Activated naive CD4-positive, alpha-beta T cell treated with anti-CD3 and anti-CD28 coated beads, Interleukin-2, amount 50 U/mL, for 16 hours (primary cell): ENCODE measurements around the gene PPP2R5B.

Experiments used
- DNase-seq: peaks from one replicate; pipeline ENCODE4 v3.0.0-alpha.2; 2020

The PPP2R5B gene

GRCh38 chr11:64923944-64924909, at the start of gene PPP2R5B:
TSS of gene PPP2R5B (plus strand) at chr11:64924689. CDS start at chr11:64925735, 1,046 bp downstream.
- peak; percentile 92 for DNase-seq

- no peak for DNase-seq
Measured at GRCh38 chr11:64875369-64876228, 48.9 kb upstream of the PPP2R5B start.

- no peak for DNase-seq
Measured at GRCh38 chr11:64876229-64876750, 48.2 kb upstream of the PPP2R5B start.

- no peak for DNase-seq
Measured at GRCh38 chr11:64876835-64877341, 47.6 kb upstream of the PPP2R5B start.

- DNase-seq, result no peak
Measured at GRCh38 chr11:64877390-64878222, 46.9 kb upstream of the PPP2R5B start.

GRCh38 chr11:64878223-64878493, 46.3 kb upstream of the PPP2R5B start:
- DNase-seq, result no peak

- peak; percentile 99 for DNase-seq
Measured at GRCh38 chr11:64878494-64879243, 45.8 kb upstream of the PPP2R5B start, which contains the start of gene EHD1. TSS of gene EHD1 (minus strand) at chr11:64878621. CDS start at chr11:64878464, 157 bp downstream.

GRCh38 chr11:64879244-64879900, 45.1 kb upstream of the PPP2R5B start:
- DNase-seq, result no peak

- DNase-seq, result no peak
Measured at GRCh38 chr11:64880240-64881001, 44.1 kb upstream of the PPP2R5B start.

GRCh38 chr11:64881476-64881875, 43.0 kb upstream of the PPP2R5B start:
- no peak for DNase-seq

- DNase-seq, result no peak
Measured at GRCh38 chr11:64882243-64882642, 42.2 kb upstream of the PPP2R5B start.

GRCh38 chr11:64883575-64883974, 40.9 kb upstream of the PPP2R5B start:
- DNase-seq, result no peak

- no peak for DNase-seq
Measured at GRCh38 chr11:64884019-64884418, 40.5 kb upstream of the PPP2R5B start.

GRCh38 chr11:64885367-64886286, 38.9 kb upstream of the PPP2R5B start:
- DNase-seq, result no peak

GRCh38 chr11:64887234-64887756, 37.2 kb upstream of the PPP2R5B start:
- no peak for DNase-seq

GRCh38 chr11:64887757-64888405, 36.6 kb upstream of the PPP2R5B start:
- DNase-seq, result peak; percentile 82

- no peak for DNase-seq
Measured at GRCh38 chr11:64888406-64888728, 36.1 kb upstream of the PPP2R5B start.
